ENCODE data around the gene BORCS6. TPM values are rescaled to one million over a fixed set of nuclear protein-coding genes. Genes with fewer than 3 reads are reported as not detected.

BORCS6 gene
- total and polyA plus RNA-seq, 9 of the 15 experiments (the other 6 are each of a cell fraction or from before 2014, with no cell fraction given): 0.01 to 7.4 (median 2.3) TPM

- TF ChIP-seq ZBTB33 (CRISPR knock-in tag; IDR thresholded peaks at IDR 0.05) (no peak), YY1 (IDR thresholded peaks at IDR 0.05; ENCODE audit: borderline replicate concordance in 1 of 3, control insufficient read depth in 1 of 3, extremely low read depth in 1 of 3, insufficient read depth in 3 of 3, insufficient read length in 1 of 3, insufficient replicate concordance in 2 of 3, low read depth in 1 of 3, low read length in 2 of 3) (peak in 2 of 3 experiments; percentile 46 to 63), COPS2 (conservative IDR thresholded peaks at IDR 0.05) (no peak), ZFP91 (CRISPR knock-in tag; IDR thresholded peaks at IDR 0.05) (peak; percentile 97), TBL1XR1 (IDR thresholded peaks at IDR 0.05; ENCODE audit: low read length in 2 of 2) (no peak), EGR1 (conservative IDR thresholded peaks at IDR 0.05) (peak; percentile 24; the same call in 1 of the 2 replicates), MEIS2 (IDR thresholded peaks at IDR 0.05; ENCODE audit: partially characterized antibody) (peak; percentile 73), ETV5 (CRISPR knock-in tag; IDR thresholded peaks at IDR 0.05; ENCODE audit: low read depth) (peak; percentile 14; the same call in 1 of the 2 replicates), XRCC5 (IDR thresholded peaks at IDR 0.05; ENCODE audit: low read depth, low read length) (0 out of 2 replicates have a peak, but pooled peaks have one; percentile 4), ZC3H4 (CRISPR knock-in tag; IDR thresholded peaks at IDR 0.05; ENCODE audit: borderline replicate concordance) (no peak), HCFC1 (IDR thresholded peaks at IDR 0.05; ENCODE audit: low read depth, low read length) (peak; percentile 19)
Observed at GRCh38 chr17:8189711-8190477, at the start of gene BORCS6 (continued).
